Measurements from ENCODE around the gene REEP6.

The REEP6 gene

GRCh38 chr19:1501200-1501595 is 10.2 kb downstream of the REEP6 start:
- no peak for DNase-seq (ENCODE audit: low read depth in 1 of 2, low spot score in 1 of 2)
- Histone ChIP-seq H3K27me3 (ENCODE audit: insufficient read depth, poor library complexity, severe bottlenecking) (peaks cover 14% of the 10 kb centered on the region), H3K27ac (replicated peaks) (no peak overlapping the region), H3K4me3 (replicated peaks; ENCODE audit: insufficient read depth, low read length) (no peak overlapping the region)
- TF ChIP-seq CTCF (IDR thresholded peaks at IDR 0.05; ENCODE audit: insufficient read depth, low read length), result no peak
- no peak for TF ChIP-seq SPI1 (IDR thresholded peaks at IDR 0.05; ENCODE audit: borderline replicate concordance, low read depth)
- TF ChIP-seq GABPA (IDR thresholded peaks at IDR 0.05; ENCODE audit: low read depth), result no peak
- TF ChIP-seq POLR2AphosphoS5 (IDR thresholded peaks at IDR 0.05; ENCODE audit: low read depth), result no peak
- TF ChIP-seq REST (IDR thresholded peaks at IDR 0.05; ENCODE audit: insufficient replicate concordance, low read depth), result no peak

- DNase-seq (ENCODE audit: low read depth in 1 of 2, low spot score in 1 of 2), result no peak
- TF ChIP-seq GABPA (IDR thresholded peaks at IDR 0.05; ENCODE audit: low read depth) (no peak), CTCF (IDR thresholded peaks at IDR 0.05; ENCODE audit: insufficient read depth, low read length) (no peak), REST (IDR thresholded peaks at IDR 0.05; ENCODE audit: insufficient replicate concordance, low read depth) (no peak), SPI1 (IDR thresholded peaks at IDR 0.05; ENCODE audit: borderline replicate concordance, low read depth) (no peak), POLR2AphosphoS5 (IDR thresholded peaks at IDR 0.05; ENCODE audit: low read depth) (no peak)
- no peak overlapping the region for H3K27ac ChIP-seq (replicated peaks)
- H3K27me3 ChIP-seq (ENCODE audit: insufficient read depth, poor library complexity, severe bottlenecking), result peaks cover 14% of the 10 kb centered on the region
- no peak overlapping the region for H3K4me3 ChIP-seq (replicated peaks; ENCODE audit: insufficient read depth, low read length)
Observed at GRCh38 chr19:1502433-1503088, 11.6 kb downstream of the REEP6 start.

- H3K27ac ChIP-seq (replicated peaks), result no peak overlapping the region
- no peak for TF ChIP-seq SPI1 (IDR thresholded peaks at IDR 0.05; ENCODE audit: borderline replicate concordance, low read depth)
- peak; percentile 29 for TF ChIP-seq CTCF (IDR thresholded peaks at IDR 0.05; ENCODE audit: insufficient read depth, low read length)
- TF ChIP-seq GABPA (IDR thresholded peaks at IDR 0.05; ENCODE audit: low read depth), result no peak
- peak; percentile 40 to 68 for DNase-seq (ENCODE audit: low read depth in 1 of 2, low spot score in 1 of 2)
- peaks cover 14% of the 10 kb centered on the region for H3K27me3 ChIP-seq (ENCODE audit: insufficient read depth, poor library complexity, severe bottlenecking)
- no peak overlapping the region for H3K4me3 ChIP-seq (replicated peaks; ENCODE audit: insufficient read depth, low read length)
Observed at GRCh38 chr19:1503089-1503924, 12.3 kb downstream of the REEP6 start.

All from HL-60 (cell line).